Measurements from ENCODE around the gene BCKDK. TPM values are rescaled to one million over a fixed set of nuclear protein-coding genes. Genes with fewer than 3 reads are reported as not detected.

The BCKDK gene
- polyA plus RNA-seq, 1 of the 3 experiments (the other 2 are of a cell fraction) = 73.2 TPM

DNA sequence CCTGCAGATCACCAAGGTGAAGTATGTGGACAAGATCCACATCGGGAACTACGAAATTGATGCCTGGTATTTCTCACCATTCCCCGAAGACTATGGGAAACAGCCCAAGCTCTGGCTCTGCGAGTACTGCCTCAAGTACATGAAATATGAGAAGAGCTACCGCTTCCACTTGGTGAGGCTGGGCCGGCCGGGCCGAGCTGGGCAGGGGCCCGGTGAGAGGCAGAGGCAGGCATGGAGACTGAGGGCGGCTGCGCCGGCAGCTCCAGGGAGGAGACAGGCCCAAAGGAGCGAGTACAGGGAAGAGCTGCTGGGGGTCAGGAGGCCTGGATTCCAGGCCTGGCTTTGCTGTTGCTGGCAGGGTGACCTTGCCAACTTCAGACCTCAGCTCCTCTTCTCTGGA is 19.0 kb downstream of the BCKDK start:
- CTCF ChIA-PET = interaction anchor here (1.2 kb wide), 1 partner anchor 15 kb away, joined by 6 read pairs; no protein-coding TSS in a partner anchor

GRCh38 chr16:31128711-31129567 is 20.8 kb downstream of the BCKDK start:
- Histone ChIP-seq H3F3A (replicated peaks; ENCODE audit: insufficient read depth) (peaks cover under 1% of the 10 kb centered on the region), H3K4me3 (ENCODE audit: low read depth in 2 of 2, low read length in 1 of 2) (no peak overlapping the region), H3K36me3 (replicated peaks in 1 of 2; ENCODE audit: control insufficient read depth in 1 of 2, insufficient read depth in 2 of 2, low read length in 1 of 2) (peaks cover 4 to 13% of the 10 kb centered on the region in 2 experiments), H3K27ac (ENCODE audit: low read depth in 2 of 2, low read length in 1 of 2) (no peak overlapping the region), H3K4me2 (no peak overlapping the region), H3K79me2 (ENCODE audit: insufficient read depth) (no peaks in the 10 kb centered on the region), H3K9me3 (no peaks in the 10 kb centered on the region), H3K4me1 (ENCODE audit: control insufficient read depth in 1 of 2, insufficient read depth in 2 of 2, low read depth in 1 of 2, low read length in 1 of 2) (peaks cover 0 to 7% of the 10 kb centered on the region in 2 experiments; a peak in 1 of 4 replicates), H3K9me2 (no peaks in the 10 kb centered on the region), H2AFZ (ENCODE audit: low read depth) (no peak overlapping the region), H3K27me3 (ENCODE audit: insufficient read depth) (no peaks in the 10 kb centered on the region), H3K9ac (no peak overlapping the region), H4K20me1 (ENCODE audit: insufficient read depth) (no peaks in the 10 kb centered on the region)
- CTCF ChIA-PET = interaction anchor here (3.9 kb wide), 1 partner anchor 13 kb away, joined by 17 read pairs; no protein-coding TSS in a partner anchor
- no peak for DNase-seq
- POLR2A ChIA-PET = interaction anchor here (1.1 kb wide), 1 partner anchor 11 kb away, joined by 5 read pairs; the partner anchor contains the start of gene KAT8
- 90% methylated on average over 9 of the region's 14 CpGs for WGBS (ENCODE audit: low lambda C conversion rate)
- TF ChIP-seq ZBTB33 (IDR thresholded peaks at IDR 0.05; ENCODE audit: borderline replicate concordance, low read depth) (no peak), FOXM1 (IDR thresholded peaks at IDR 0.05; ENCODE audit: low read depth) (no peak), TCF12 (IDR thresholded peaks at IDR 0.05) (no peak), CHD2 (IDR thresholded peaks at IDR 0.05; ENCODE audit: low read length, partially characterized antibody) (no peak), EP300 (IDR thresholded peaks at IDR 0.05; ENCODE audit: borderline replicate concordance in 1 of 2, low read depth in 1 of 2, low read length in 1 of 2) (no peak), GABPA (IDR thresholded peaks at IDR 0.05; ENCODE audit: low read depth) (no peak), NFIC (IDR thresholded peaks at IDR 0.05; ENCODE audit: borderline replicate concordance) (no peak), RCOR1 (IDR thresholded peaks at IDR 0.05; ENCODE audit: low read length) (no peak), GATA2 (CRISPR knock-in tag; IDR thresholded peaks at IDR 0.05) (no peak)
- TF ChIP-seq, protein P1, sequence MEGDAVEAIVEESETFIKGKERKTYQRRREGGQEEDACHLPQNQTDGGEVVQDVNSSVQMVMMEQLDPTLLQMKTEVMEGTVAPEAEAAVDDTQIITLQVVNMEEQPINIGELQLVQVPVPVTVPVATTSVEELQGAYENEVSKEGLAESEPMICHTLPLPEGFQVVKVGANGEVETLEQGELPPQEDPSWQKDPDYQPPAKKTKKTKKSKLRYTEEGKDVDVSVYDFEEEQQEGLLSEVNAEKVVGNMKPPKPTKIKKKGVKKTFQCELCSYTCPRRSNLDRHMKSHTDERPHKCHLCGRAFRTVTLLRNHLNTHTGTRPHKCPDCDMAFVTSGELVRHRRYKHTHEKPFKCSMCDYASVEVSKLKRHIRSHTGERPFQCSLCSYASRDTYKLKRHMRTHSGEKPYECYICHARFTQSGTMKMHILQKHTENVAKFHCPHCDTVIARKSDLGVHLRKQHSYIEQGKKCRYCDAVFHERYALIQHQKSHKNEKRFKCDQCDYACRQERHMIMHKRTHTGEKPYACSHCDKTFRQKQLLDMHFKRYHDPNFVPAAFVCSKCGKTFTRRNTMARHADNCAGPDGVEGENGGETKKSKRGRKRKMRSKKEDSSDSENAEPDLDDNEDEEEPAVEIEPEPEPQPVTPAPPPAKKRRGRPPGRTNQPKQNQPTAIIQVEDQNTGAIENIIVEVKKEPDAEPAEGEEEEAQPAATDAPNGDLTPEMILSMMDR (IDR thresholded peaks at IDR 0.05) = no peak

More for the DNA sequence above, 19.0 kb downstream of the BCKDK start:
- POLR2A ChIA-PET = interaction anchor here (2.8 kb wide), 1 partner anchor 10 kb away, joined by 12 read pairs; the partner anchor contains the start of gene KAT8
- Histone ChIP-seq H4K20me1 (ENCODE audit: insufficient read depth) (no peaks in the 10 kb centered on the region), H2AFZ (ENCODE audit: low read depth) (no peak overlapping the region), H3K9me2 (no peaks in the 10 kb centered on the region), H3K27me3 (ENCODE audit: insufficient read depth) (no peaks in the 10 kb centered on the region), H3K4me3 (ENCODE audit: low read depth in 2 of 2, low read length in 1 of 2) (no peak overlapping the region), H3K27ac (ENCODE audit: low read depth in 2 of 2, low read length in 1 of 2) (no peak overlapping the region), H3K4me2 (no peak overlapping the region), H3K9me3 (no peaks in the 10 kb centered on the region), H3K9ac (no peak overlapping the region), H3K79me2 (ENCODE audit: insufficient read depth) (no peaks in the 10 kb centered on the region), H3K36me3 (replicated peaks in 1 of 2; ENCODE audit: control insufficient read depth in 1 of 2, insufficient read depth in 2 of 2, low read length in 1 of 2) (peaks cover 13 to 15% of the 10 kb centered on the region in 2 experiments), H3K4me1 (ENCODE audit: control insufficient read depth in 1 of 2, insufficient read depth in 2 of 2, low read depth in 1 of 2, low read length in 1 of 2) (no peaks in the 10 kb centered on the region), H3F3A (replicated peaks; ENCODE audit: insufficient read depth) (peaks cover 3% of the 10 kb centered on the region)
- WGBS (ENCODE audit: low lambda C conversion rate) = 98% methylated on average over 13 of the region's 13 CpGs
- TF ChIP-seq FOSL2 (IDR thresholded peaks at IDR 0.05; ENCODE audit: borderline replicate concordance, low read depth) (no peak), YY1 (IDR thresholded peaks at IDR 0.05; ENCODE audit: low read depth) (no peak), GABPA (IDR thresholded peaks at IDR 0.05; ENCODE audit: low read depth) (no peak), TCF12 (IDR thresholded peaks at IDR 0.05) (no peak), USF1 (IDR thresholded peaks at IDR 0.05; ENCODE audit: borderline replicate concordance, low read depth) (no peak), NRF1 (IDR thresholded peaks at IDR 0.05; ENCODE audit: low read depth, low read length) (no peak), USF2 (IDR thresholded peaks at IDR 0.05; ENCODE audit: borderline replicate concordance, low read depth, low read length) (no peak), RXRA (IDR thresholded peaks at IDR 0.05; ENCODE audit: borderline replicate concordance, low read depth) (no peak)
- TF ChIP-seq, protein P2, sequence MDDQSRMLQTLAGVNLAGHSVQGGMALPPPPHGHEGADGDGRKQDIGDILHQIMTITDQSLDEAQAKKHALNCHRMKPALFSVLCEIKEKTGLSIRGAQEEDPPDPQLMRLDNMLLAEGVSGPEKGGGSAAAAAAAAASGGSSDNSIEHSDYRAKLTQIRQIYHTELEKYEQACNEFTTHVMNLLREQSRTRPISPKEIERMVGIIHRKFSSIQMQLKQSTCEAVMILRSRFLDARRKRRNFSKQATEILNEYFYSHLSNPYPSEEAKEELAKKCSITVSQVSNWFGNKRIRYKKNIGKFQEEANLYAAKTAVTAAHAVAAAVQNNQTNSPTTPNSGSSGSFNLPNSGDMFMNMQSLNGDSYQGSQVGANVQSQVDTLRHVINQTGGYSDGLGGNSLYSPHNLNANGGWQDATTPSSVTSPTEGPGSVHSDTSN (IDR thresholded peaks at IDR 0.05) = no peak
- DNase-seq = no peak
